HepG2 (cell line): Measurements from ENCODE around the gene DUS1L. TPM values are rescaled to one million over a fixed set of nuclear protein-coding genes. Genes with fewer than 3 reads are reported as not detected.

ENCODE experiments used
- DNMT1 ChIP-seq: sonication (generic); formaldehyde crosslinking; IDR thresholded peaks from 2 replicates; pipeline ENCODE4 v1.5.1; 2020; ENCODE audit warnings: mild to moderate bottlenecking, missing genetic modification reagents
- DZIP1 ChIP-seq: sonication (generic); formaldehyde crosslinking; IDR thresholded peaks from 2 replicates; pipeline ENCODE4 v1.5.0; 2020; ENCODE audit warnings: mild to moderate bottlenecking, missing genetic modification reagents
- IRX3 ChIP-seq: sonication (generic); formaldehyde crosslinking; IDR thresholded peaks from 2 replicates; pipeline ENCODE4 v1.8.1; 2023; ENCODE audit warnings: mild to moderate bottlenecking, low read depth, missing genetic modification reagents, borderline replicate concordance
- PHF5A ChIP-seq: IDR thresholded peaks from one replicate; pipeline ENCODE4 v1.6.1; 2018; ENCODE audit warnings: low read depth, missing genetic modification reagents; ENCODE audit not compliant: unreplicated experiment
- PRDM4 ChIP-seq: sonication (generic); formaldehyde crosslinking; IDR thresholded peaks from 2 replicates; pipeline ENCODE4 v1.9.0; 2021; ENCODE audit warnings: missing genetic modification reagents, borderline replicate concordance
- PREB ChIP-seq: sonication (generic); formaldehyde crosslinking; IDR thresholded peaks from 2 replicates; pipeline ENCODE4 v1.4.0; 2020; ENCODE audit warnings: missing genetic modification reagents
- RCOR2 ChIP-seq: IDR thresholded peaks from 2 replicates; pipeline ENCODE4 v1.6.1; 2016; ENCODE audit warnings: missing biosample characterization, missing genetic modification reagents
- ZFP36L2 ChIP-seq: sonication (generic); formaldehyde crosslinking; IDR thresholded peaks from 2 replicates; pipeline ENCODE4 v1.4.0; 2020; ENCODE audit warnings: missing genetic modification reagents
- ZNF34 ChIP-seq: sonication (generic); formaldehyde crosslinking; IDR thresholded peaks from 2 replicates; pipeline ENCODE4 v1.4.0; 2020; ENCODE audit warnings: mild to moderate bottlenecking, missing genetic modification reagents, borderline replicate concordance
- ZNF350 ChIP-seq: sonication (generic); formaldehyde crosslinking; IDR thresholded peaks from 2 replicates; pipeline ENCODE4 v1.4.0; 2020; ENCODE audit warnings: mild to moderate bottlenecking, low read depth, missing genetic modification reagents, borderline replicate concordance
- ZNF75D ChIP-seq: sonication (generic); formaldehyde crosslinking; IDR thresholded peaks from 2 replicates; pipeline ENCODE4 v1.8.1; 2023; ENCODE audit warnings: missing genetic modification reagents, mild to moderate bottlenecking, borderline replicate concordance
- ZNF780A ChIP-seq: sonication (generic); formaldehyde crosslinking; IDR thresholded peaks from 2 replicates; pipeline ENCODE4 v1.8.0; 2022; ENCODE audit warnings: mild to moderate bottlenecking, missing genetic modification reagents, moderate library complexity
- ZNF790 ChIP-seq: sonication (generic); formaldehyde crosslinking; IDR thresholded peaks from 2 replicates; pipeline ENCODE4 v1.8.0; 2022; ENCODE audit warnings: missing genetic modification reagents, mild to moderate bottlenecking, borderline replicate concordance
- ZNF841 ChIP-seq: sonication (generic); formaldehyde crosslinking; IDR thresholded peaks from 2 replicates; pipeline ENCODE4 v1.8.1; 2023; ENCODE audit warnings: missing genetic modification reagents, borderline replicate concordance
- ZNF878 ChIP-seq: sonication (generic); formaldehyde crosslinking; IDR thresholded peaks from 2 replicates; pipeline ENCODE4 v1.8.1; 2023; ENCODE audit warnings: mild to moderate bottlenecking, missing genetic modification reagents, moderate library complexity
- polyA plus RNA-seq, 8 experiments: library from polyadenylated mRNA; depleted of rRNA in 3 of 8; stranded (reverse) in 7 of 8; unstranded in 1 of 8; fragments of >200 nt; fragmentation: Illumina TruSeq in 4 of 8; extraction: Trizol in 4 of 8; gene quantifications; 2 replicates each; pipeline versions ENCODE4 v1.2.1 to v1.2.3, GENCODE V29; 2011 to 2016; ENCODE audit warnings: low read depth in 4 of 8, missing spikeins in 1 of 8, mixed read lengths in 1 of 8; ENCODE audit not compliant: insufficient read depth in 1 of 8
- total RNA-seq, 5 experiments: library from RNA; depleted of rRNA; stranded (reverse); fragments of >200 nt; fragmentation: Illumina TruSeq; extraction: Trizol; gene quantifications; 2 replicates each; pipeline ENCODE4 v1.2.3, GENCODE V29; 2016; ENCODE audit warnings: low read depth in 1 of 5
- TF ChIP-seq, protein P1 (sequence below): sonication (generic); formaldehyde crosslinking; IDR thresholded peaks from 2 replicates; pipeline ENCODE4 v1.8.0; 2022; ENCODE audit warnings: mild to moderate bottlenecking, missing genetic modification reagents, moderate library complexity

The DUS1L gene
- total and polyA plus RNA-seq, 2 of the 13 experiments (the other 11 are each of a cell fraction or from before 2014, with no cell fraction given), result 81.0 to 109 TPM

GRCh38 chr17:82076018-82076784 lies 10.6 kb upstream of the DUS1L start (continued):
- TF ChIP-seq DZIP1 (CRISPR knock-in tag), result no peak
- no peak for TF ChIP-seq ZNF878 (CRISPR knock-in tag)
- no peak for TF ChIP-seq ZNF790 (CRISPR knock-in tag)
- TF ChIP-seq ZNF780A (CRISPR knock-in tag), result no peak
- TF ChIP-seq PREB, result no peak
- TF ChIP-seq ZNF34 (CRISPR knock-in tag), result no peak
- TF ChIP-seq, protein P1, sequence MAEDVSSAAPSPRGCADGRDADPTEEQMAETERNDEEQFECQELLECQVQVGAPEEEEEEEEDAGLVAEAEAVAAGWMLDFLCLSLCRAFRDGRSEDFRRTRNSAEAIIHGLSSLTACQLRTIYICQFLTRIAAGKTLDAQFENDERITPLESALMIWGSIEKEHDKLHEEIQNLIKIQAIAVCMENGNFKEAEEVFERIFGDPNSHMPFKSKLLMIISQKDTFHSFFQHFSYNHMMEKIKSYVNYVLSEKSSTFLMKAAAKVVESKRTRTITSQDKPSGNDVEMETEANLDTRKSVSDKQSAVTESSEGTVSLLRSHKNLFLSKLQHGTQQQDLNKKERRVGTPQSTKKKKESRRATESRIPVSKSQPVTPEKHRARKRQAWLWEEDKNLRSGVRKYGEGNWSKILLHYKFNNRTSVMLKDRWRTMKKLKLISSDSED (CRISPR knock-in tag), result no peak
- no peak for TF ChIP-seq ZNF350
- TF ChIP-seq PHF5A, result no peak
- 0 out of 2 replicates have a peak, but pooled peaks have one; percentile 26 for TF ChIP-seq IRX3 (CRISPR knock-in tag)
- no peak for TF ChIP-seq ZNF75D (CRISPR knock-in tag)
- no peak for TF ChIP-seq RCOR2
- TF ChIP-seq ZNF841 (CRISPR knock-in tag), result no peak
- no peak for TF ChIP-seq ZFP36L2 (CRISPR knock-in tag)
- TF ChIP-seq DNMT1 (CRISPR knock-in tag), result no peak
- no peak for TF ChIP-seq PRDM4 (CRISPR knock-in tag)
